Measurements from ENCODE around the gene ELMOD3.
A peak's percentile ranks its signal among the peaks of the same experiment; 100 is the strongest.
"Not testable (repeated sequence)": the region's sequence is repeated elsewhere in the genome, so short reads cannot be mapped to it uniquely, and the experiment has no call there.

Gene ELMOD3

DNA sequence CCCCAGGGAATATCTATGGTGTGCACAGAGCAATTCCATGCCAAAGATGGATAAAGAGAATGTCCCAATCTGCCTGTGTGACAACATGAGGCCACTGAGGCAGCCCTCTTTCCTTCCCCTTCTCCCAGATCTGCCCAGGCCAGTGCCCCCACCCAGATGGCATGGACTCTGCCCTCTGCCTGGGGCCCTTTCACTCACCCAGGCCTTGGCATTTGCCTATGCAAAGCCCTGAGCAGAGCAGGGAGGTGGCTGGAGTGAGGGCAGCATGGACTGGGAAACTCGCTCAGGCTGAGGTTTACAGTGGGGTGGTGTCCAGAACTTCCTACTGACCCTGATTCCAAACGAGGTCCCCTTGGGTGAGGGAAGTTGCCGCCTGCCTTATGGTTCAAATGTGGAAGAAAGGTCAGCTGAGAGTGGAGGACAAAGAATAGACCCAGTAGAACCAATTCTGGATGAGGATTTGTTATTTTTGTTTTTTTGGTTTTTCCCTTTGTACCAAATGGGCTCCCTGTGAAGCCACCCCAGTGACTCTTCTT lies 72.8 kb downstream of the ELMOD3 start:
- no peak for DNase-seq (ENCODE audit: low read depth in 2 of 2)

DNA sequence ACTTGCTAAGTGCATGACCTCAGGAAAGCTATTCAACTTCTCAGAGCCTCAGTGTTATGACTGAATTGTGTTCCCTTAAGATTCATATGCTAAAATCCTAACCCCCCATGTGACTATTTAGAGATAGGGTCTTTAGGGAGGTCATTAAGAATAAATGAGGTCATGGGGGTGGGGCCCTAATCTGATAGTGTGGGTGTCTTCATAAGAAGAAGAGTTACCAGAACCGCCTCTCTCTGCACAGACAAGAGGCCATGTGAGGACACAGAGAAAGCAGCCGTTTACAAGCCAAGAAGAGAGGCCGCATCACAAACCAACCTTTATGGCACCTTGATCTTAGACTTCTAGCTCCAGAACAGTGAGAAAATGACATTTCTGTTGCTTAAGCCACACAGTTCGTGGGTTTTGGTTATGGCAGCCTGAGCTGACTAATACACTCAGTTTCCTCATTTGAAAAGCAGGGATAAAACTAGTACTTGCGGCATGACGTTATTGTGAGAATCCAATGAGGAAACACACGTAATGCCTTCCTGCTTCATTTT lies 73.8 kb downstream of the ELMOD3 start:
- DNase-seq (ENCODE audit: low read depth in 2 of 2): no peak

DNA sequence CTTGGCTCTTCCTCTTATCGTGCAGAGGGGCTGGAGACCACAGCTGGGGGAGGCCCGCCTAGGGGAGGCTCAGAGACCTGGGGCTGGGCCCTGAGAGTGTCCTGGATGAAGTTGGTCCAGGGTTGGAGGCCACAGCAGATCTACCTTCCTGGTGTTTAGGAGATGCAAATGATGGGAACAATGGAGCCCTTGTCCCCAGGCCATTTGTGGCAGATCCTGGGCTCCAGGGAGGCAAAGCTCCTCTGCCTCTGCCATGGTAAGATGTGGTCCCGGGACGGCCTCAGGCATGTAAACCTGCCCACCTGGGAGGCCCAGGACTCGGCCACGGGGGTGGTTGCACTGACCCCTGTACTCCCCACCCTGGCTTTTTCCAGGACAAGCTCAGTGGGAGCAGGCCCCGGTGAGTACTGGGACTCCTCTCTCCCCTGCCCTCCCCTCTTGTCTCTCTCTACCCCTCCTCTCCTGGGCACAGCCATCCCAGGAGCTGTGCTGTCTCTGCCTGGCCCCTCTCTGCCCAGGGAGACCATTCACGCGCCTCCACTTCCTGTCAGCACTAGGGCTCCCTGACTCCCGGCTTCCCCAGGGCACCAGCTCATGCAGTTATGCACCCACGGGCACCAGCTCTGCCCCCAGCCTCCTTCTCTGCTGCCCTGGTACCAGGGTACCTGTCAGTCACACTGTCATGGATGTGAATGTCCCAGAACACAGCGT lies 74.8 kb downstream of the ELMOD3 start:
- no peak for DNase-seq (ENCODE audit: low read depth in 2 of 2)

DNA sequence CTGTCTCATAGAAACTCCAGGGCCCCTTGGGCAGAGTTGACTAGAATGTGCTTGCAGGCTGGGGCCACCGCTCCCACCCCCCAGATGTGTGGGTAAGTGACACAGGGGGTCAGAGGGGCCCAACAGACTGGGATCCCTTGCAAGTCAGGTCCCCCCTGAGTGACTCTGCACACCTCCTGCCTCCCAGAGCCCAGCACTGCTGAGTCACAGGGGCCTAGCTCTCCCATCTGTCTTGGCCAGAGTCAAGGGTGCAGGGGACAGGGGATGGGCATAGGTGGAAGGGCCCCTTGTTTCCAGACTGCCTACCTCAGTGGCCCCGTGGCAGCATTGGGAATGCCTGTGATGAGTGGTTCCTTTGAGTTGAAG lies 75.3 kb downstream of the ELMOD3 start:
- no peak for DNase-seq (ENCODE audit: low read depth in 2 of 2)

DNA sequence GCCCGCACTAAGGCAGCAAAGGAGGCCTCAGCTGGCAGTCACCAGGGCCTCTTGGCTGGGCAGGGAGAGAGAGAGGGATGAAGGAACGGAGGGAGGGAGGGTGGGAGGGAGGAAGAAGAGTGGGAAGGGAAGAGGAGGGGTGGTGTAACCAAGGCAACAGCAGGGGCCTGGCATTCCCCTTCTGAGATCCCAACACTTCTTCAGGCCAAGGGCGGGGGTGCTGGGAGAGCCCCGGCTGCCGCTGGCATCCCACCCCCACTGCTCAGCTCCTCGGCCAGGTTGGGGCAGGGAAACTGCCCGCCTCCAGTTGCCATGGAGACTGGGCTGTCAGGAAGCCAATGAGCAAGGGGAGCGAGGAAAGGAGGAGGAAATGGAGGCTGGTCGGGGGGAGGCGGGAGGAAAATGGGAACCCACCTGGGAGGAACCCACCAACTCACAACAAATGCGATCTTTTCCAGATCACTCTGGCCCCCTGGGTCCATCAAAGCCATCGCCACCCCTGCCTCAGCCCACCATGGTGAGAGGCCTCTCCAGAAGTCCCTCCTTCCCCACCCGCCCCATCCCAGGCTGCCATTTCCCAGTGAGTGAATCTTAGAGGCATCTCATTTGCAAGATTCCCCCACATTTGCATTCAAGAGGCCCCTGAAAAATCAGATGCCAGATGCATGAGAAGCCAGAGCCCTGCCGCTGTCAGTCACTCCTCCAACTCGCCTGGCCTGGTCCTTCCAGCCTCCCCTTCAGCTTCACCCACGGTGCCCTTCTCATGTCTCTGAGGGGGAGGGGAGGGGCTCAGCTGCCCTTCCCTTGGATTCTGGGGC lies 76.4 kb downstream of the ELMOD3 start:
- DNase-seq (ENCODE audit: low read depth in 2 of 2): no peak

DNA sequence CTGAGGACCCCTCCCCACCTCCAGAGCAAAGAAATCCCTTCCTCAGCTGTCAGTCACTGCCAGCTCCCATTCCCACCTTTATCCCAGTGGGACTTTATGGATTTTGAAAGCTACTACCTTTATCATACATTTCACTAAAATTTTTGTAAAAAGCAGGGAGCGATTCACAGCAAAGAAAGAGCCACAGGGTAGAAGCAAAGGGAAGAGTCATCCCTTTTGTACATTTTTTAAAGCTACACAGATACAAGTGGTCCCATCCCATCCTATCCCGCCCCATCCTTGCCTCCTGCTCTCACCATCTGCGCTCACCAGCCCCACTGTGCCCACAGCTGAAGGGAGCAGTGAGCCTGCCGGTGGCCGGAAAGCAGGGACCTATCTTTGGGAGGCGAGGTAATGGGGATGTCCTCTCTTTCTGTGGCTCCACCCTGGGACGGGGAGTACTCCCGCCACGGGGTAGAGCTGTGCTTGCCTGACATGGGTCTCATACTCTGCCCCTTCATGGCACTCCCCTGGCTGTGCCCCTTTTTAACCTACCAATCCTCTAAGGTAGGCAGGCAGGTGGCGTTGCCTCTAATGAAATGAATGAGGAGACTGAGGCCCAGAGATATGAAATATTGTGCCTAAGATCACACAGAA lies 77.1 kb downstream of the ELMOD3 start:
- DNase-seq (ENCODE audit: low read depth in 2 of 2): no peak

DNA sequence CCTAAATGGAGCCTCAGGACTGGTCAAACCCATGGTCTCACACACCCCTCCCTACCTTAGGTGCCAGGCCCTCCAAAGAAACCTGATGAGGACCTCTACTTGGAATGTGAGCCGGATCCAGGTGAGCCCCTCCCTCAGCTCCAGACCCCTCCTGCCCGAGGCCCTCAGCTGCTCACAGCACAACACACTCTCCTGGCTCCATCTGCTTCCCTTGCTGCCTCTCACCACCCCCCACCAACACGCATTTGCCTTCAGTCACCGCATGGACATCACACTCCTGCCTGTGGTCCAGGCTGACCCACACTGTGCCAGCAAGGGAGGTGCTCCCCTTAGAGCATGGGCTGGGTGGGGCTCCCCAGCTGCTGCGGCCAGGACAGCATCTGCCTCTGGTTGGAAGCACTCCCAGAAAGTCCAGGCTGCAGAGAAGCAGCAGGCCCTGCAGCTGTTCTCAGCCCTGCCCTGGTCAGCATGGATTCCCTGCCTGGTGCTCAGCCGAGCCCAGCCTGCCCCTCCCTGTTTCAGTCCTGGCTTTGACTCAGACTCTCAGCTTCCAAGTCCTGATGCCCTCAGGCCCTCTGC lies 79.0 kb downstream of the ELMOD3 start:
- no peak for DNase-seq (ENCODE audit: low read depth in 2 of 2)

DNA sequence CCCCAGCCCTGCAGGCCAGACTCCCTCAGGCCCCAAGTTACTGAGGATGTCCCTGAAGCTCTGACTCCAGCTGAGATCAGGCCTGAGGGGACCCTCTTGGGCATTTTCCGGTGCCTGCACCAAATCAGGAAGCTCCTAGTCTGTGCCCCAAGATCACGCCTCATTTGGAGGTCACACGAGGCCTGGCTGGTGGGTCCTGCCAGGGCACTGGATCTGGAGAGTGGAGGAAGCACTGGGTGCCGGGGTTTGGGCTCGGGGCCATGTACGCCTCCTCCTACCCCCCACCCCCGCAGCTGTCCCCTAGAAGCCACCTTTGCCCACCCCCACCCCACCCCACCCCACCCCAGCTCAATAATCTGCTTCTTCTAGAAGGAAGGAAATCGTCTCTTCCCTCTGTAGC lies 80.1 kb downstream of the ELMOD3 start:
- no peak for DNase-seq (ENCODE audit: low read depth in 2 of 2)

DNA sequence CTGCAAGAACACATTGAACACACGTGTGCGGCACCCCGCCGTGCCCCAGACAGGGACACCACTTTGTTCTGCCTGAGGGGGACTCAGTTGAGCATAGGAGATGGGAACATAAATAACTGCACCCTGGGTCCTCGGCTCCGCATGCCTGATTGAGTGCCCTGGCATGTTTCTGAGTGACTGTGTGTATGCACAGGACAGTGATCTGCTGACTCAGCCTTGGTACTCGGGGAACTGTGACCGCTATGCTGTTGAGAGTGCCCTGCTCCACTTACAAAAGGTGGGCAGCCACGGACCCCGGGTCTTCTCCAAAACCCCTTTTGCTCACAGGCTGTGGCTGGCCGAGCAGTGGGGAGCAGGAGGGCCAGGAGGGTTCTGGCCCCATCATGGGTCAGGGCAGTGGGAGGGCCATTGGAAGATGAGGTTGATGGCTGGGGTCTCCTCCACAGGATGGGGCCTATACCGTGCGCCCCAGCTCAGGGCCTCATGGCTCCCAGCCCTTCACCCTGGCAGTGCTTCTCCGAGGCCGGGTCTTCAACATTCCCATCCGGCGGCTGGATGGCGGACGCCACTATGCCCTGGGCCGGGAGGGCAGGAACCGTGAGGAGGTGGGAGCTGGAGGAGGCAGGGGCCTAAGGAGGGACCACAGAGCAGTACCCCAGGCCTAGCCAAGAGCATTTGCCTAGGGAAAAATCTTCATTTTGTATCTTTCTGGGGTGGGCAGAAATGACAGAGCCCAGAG lies 80.8 kb downstream of the ELMOD3 start:
- DNase-seq (ENCODE audit: low read depth in 2 of 2): no peak

DNA sequence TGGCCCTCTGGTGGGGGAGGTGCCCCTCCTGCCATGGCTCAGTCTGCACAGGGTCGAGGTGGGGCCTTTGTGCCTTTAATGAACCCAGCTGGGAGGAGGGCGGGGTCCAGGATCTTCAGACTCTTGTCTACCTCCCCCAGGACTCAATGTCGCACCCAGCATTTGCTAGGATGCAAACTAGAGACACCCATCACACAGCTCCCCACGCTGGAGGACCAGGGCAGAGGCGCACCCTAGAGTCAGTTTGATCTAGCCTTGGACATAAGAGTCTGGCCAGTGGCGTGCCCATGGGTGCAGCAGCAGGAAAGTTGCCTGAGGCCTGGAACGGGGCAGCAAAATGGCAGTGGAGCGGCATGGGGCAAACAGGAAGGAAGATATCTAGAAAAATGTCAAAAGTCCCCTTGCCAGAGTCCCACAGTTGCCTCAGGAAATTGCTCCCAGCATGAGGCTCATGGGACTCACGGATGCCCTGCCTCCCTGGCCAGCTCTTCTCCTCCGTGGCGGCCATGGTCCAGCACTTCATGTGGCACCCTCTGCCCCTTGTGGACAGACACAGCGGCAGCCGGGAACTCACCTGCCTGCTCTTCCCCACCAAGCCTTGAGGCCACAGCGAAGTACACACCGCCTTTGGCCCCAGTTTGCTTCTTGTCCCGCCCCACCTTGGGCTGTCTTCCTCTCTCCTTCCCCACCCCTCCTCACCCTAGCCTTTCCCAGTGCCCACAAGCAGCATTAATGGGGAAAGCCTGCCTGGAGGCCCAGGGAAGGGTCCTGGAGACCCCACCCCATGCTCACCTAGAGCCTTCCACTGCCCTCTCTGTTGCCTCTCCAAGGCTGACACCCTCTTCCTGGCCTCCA lies 81.6 kb downstream of the ELMOD3 start:
- DNase-seq (ENCODE audit: low read depth in 2 of 2): no peak

DNA sequence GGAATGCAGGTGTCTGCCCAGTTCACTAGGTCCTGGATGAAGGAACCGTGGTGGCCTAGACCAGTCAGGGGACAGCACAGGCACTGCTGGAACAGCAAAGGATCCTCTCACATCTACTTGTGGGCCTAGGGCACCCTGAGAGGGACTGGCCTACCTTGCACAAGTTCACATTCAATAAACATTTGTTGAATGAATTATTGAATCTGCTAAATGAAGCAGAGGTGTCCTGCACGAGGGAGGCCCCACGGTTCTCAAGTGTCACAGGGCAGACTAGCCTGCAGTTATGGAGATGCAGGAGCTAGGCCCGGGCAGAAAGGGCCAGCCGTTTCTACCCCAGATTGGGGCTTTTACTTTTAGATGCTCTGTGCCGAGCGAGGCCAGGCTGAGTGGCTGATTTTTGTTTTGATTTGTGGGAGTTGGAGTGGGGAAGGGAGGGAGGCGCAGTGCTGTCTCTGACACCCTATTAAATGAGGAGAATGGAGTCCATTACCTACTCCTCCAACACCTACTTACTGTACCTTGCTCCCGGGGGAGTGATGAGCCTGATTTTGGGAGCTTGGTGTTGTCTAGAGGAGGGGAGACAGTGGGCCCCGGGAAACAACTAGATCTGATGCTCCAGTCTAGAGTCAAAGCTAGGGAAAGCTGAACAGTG lies 82.4 kb downstream of the ELMOD3 start:
- DNase-seq (ENCODE audit: low read depth in 2 of 2): no peak

DNA sequence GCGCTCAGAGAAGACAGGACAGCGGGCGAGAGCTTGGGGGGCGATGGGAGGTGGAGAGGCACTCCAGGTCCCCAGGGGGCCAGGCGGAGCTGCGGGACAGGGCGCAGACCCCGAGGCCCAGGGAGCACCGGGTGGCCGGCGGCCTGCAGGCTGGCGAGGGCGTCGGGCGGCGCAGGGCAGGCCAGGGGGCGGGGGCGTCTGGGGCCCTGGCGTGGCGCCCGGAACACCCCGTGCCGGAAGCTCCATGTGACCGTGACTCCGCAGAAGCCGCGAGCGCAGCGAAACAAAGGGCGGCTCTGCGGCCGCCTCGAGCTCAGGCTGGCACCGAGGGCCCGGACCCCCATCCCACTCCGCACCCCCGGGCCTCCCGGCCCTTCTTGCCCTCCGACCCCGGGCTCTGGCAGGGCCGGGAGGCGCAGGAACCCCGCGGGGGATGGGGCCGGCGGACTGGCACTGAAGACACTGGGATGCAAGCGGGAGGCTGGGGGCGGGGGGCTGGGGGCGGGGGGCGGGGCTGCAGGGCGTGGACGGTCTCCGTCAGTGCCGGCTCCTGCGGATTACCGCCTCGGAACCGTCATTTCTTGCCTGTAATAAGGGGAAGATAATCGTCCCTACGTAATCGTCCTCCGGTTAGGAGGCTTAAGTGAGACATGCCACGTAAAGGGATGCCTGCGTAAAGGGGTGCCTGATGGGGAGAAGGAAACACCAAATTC lies 83.1 kb downstream of the ELMOD3 start:
- peak; percentile 28 to 34 for DNase-seq (ENCODE audit: low read depth in 2 of 2)

DNA sequence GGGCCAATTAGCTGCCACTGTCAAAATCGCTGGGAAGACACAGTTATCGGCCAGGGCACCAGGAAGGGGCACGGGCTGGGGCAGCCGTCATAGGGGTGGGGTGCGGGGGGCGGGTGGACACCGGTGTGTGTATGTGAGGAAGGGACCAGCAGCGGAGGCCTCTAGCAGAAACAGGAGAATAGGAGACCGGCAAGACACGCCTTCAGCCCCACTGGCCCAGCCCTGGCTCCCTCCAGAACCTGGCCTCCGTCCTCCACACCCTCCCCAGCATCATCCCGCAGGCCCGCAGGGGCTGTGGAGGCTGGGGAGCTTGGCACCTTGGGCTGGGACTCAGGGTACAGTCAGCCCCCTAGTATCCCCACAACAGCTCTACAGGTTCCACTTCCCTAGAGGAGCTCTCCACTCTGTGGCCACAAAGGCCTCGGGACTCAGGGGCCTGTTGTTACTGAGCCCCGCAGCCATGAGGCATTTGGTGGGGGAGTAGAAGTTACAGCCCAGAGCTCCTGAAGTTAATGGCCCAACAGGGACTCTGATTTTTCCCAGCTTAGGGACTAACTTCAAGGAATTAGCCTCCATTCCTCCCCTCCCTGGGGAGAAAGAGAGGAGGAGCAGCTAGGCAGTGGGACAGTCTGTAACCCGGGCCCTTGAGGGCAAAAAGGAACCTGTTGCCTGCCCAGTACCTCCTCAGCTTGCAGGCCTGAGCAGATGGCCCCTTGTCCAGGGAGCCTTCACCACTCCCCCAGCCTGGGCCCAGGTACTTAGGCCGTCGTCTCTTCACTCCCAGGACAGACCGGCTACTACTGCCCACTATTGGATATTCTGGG lies 83.8 kb downstream of the ELMOD3 start:
- no peak for DNase-seq (ENCODE audit: low read depth in 2 of 2)

DNA sequence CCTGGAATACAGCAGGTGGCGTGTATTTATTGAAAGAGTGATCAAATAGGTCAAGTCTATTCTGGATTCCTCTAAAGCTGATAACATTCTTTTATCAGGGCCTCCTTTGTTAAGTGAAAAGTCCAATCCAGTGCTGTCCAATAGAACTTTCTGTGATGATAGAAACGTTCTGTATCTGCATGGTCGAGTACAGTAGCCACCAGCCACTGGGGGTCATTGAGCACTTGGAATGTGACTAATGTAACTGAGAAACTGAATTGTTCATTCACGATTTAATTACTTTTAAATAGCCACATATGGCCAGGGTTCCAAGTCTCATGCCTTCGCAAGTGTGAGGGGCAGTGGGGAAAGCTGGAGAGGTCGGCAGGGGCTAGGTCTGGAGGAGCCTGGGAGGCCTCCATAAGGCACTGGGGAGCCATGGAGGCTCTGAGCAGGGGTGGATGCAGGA lies 84.5 kb downstream of the ELMOD3 start:
- DNase-seq (ENCODE audit: low read depth in 2 of 2): no peak

DNA sequence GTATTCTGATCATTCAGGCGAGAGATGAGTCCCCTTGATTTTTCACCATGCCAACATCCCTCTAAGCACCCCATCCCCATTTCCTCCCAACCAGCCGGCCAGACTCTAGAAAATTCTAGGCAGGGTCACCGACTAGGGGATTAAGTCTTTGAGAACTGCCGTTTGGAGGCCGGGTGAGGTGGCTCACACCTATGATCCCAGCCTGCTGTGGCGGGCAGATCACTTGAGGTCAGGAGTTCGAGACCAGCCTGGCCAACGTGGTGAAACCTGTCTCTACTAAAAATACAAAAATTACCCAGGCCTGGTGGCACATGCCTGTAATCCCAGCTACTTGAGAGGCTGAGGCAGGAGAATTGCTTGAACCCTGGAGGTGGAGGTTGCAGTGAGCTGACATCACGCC lies 85.0 kb downstream of the ELMOD3 start:
- not testable (repeated sequence) for DNase-seq (ENCODE audit: low read depth in 2 of 2)

DNA sequence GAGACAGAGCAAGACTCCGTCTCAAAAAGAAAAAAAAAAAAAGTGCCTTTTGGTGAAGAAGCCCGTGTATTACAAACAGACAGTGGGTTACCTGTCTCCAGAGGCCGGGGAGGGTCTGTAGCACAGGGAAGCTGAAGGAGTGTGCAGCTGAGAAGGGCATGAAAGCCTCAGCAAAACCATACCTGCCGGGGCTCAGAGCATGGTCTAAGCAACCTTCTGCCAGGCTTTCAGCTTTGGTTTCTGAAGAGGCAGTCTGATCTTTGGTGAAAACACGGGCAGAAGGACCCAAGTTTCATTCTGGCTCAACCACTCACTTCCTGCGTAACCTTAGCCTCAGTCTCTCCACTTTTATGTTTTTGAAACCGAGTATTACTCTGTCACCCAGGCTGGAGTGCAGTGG lies 85.4 kb downstream of the ELMOD3 start:
- no peak for DNase-seq (ENCODE audit: low read depth in 2 of 2)

DNA sequence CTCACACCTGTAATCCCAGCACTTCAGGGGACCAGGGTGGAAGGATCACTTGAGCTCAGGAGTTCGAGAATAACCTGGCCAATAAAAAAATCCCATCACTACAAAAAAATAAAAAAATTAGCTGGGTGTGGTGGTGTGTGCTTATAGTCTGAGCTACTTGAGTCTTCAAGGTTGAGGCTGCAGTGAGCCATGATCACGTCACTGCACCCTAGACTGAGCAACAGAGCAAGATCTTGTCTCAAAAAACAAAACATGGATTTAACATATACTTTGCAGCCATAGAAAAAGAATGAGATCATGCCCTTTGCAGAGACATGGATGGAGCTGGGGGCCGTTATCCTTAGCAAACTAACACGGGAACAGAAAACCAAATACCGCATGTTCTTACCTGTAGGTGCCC lies 86.2 kb downstream of the ELMOD3 start:
- no peak for DNase-seq (ENCODE audit: low read depth in 2 of 2)
